ENCODE data around the gene TPP1. TPM values are rescaled to one million over a fixed set of nuclear protein-coding genes. Genes with fewer than 3 reads are reported as not detected.
A peak's percentile ranks its signal among the peaks of the same experiment; 100 is the strongest.

TPP1 gene
- total RNA-seq, 3 donors from 2014 or later: 27.2 to 71.4 (median 38.2) TPM

- H3K9me3 ChIP-seq: no peaks in the 10 kb centered on the region
- no peak for TF ChIP-seq CTCF (IDR thresholded peaks at IDR 0.05)
- TF ChIP-seq POLR2AphosphoS5 (IDR thresholded peaks at IDR 0.05): no peak
- TF ChIP-seq POLR2A (IDR thresholded peaks at IDR 0.05): no peak
- peak overlapping the region in 2 of 3 donors; percentile 56 to 92 for H3K4me3 ChIP-seq
- no peaks in the 10 kb centered on the region for H3K27me3 ChIP-seq
- H3K27ac ChIP-seq: peak overlapping the region; percentile 92 to 96
- peaks cover 13% of the 10 kb centered on the region for H3K36me3 ChIP-seq
- intact Hi-C loops (cut with DNase I; ENCODE audit: low total_unique reads): loop anchor here (5.0 kb wide), 1 partner anchor 1565 kb away; no protein-coding TSS in a partner anchor
- peak in 1 of 2 donors; percentile 9 for DNase-seq (ENCODE audit: low spot score in 2 of 2)
- peaks cover under 1 to 28% of the 10 kb centered on the region in 2 donors for H3K4me1 ChIP-seq
Measured at GRCh38 chr11:6607190-6607795, 11.9 kb downstream of the TPP1 start.

- intact Hi-C loops (cut with DNase I; ENCODE audit: low total_unique reads): loop anchor here (5.0 kb wide), 1 partner anchor 1566 kb away; no protein-coding TSS in a partner anchor
- Histone ChIP-seq H3K9me3 (no peaks in the 10 kb centered on the region), H3K4me1 (peaks cover 6 to 35% of the 10 kb centered on the region in 2 donors), H3K27ac (peak overlapping the region; percentile 92 to 96), H3K4me3 (peak overlapping the region; percentile 10 to 92 (median 56)), H3K27me3 (no peaks in the 10 kb centered on the region), H3K36me3 (peaks cover 13% of the 10 kb centered on the region)
- no peak for TF ChIP-seq CTCF (IDR thresholded peaks at IDR 0.05)
- peak; percentile 54 to 87 (median 58) for TF ChIP-seq POLR2AphosphoS5 (IDR thresholded peaks at IDR 0.05)
- no peak for TF ChIP-seq POLR2A (IDR thresholded peaks at IDR 0.05)
- DNase-seq (ENCODE audit: low spot score in 2 of 2): peak; percentile 81 to 93
Measured at GRCh38 chr11:6606471-6607189, 12.6 kb downstream of the TPP1 start.

GRCh38 chr11:6604790-6605189, 14.4 kb downstream of the TPP1 start:
- H3K4me1 ChIP-seq: peaks cover 6 to 36% of the 10 kb centered on the region in 2 donors
- intact Hi-C loops (cut with DNase I; ENCODE audit: low total_unique reads): loop anchor here (5.0 kb wide), 1 partner anchor 1568 kb away; no protein-coding TSS in a partner anchor
- peak overlapping the region; percentile 92 to 96 for H3K27ac ChIP-seq
- peaks cover 16% of the 10 kb centered on the region for H3K36me3 ChIP-seq
- TF ChIP-seq POLR2AphosphoS5 (IDR thresholded peaks at IDR 0.05) (no peak), POLR2A (IDR thresholded peaks at IDR 0.05) (no peak), CTCF (IDR thresholded peaks at IDR 0.05) (no peak)
- H3K27me3 ChIP-seq: no peaks in the 10 kb centered on the region
- no peak for DNase-seq (ENCODE audit: low spot score in 2 of 2)
- H3K4me3 ChIP-seq: peak overlapping the region; percentile 76 to 93 (median 92)
- H3K9me3 ChIP-seq: no peaks in the 10 kb centered on the region

- Histone ChIP-seq H3K9me3 (no peaks in the 10 kb centered on the region), H3K27me3 (no peaks in the 10 kb centered on the region), H3K4me1 (peaks cover 6 to 36% of the 10 kb centered on the region in 2 donors), H3K4me3 (peak overlapping the region; percentile 76 to 93 (median 92)), H3K36me3 (peaks cover 16% of the 10 kb centered on the region), H3K27ac (peak overlapping the region; percentile 92 to 96)
- no peak for DNase-seq (ENCODE audit: low spot score in 2 of 2)
- TF ChIP-seq POLR2A (IDR thresholded peaks at IDR 0.05) (no peak), POLR2AphosphoS5 (IDR thresholded peaks at IDR 0.05) (no peak), CTCF (IDR thresholded peaks at IDR 0.05) (no peak)
- intact Hi-C loops (cut with DNase I; ENCODE audit: low total_unique reads): no loop called here
Measured at GRCh38 chr11:6604081-6604626, 15.1 kb downstream of the TPP1 start.

Measured in breast epithelium (tissue), 4 donors.